ENCODE results near the gene TMEM184A. TPM values are rescaled to one million over a fixed set of nuclear protein-coding genes. Genes with fewer than 3 reads are reported as not detected.

TMEM184A gene
- total and polyA plus RNA-seq, 2 donors (not counting 3 experiments of a cell fraction or from before 2014, with no cell fraction given): 0.48 TPM; not detected in 1

DNA sequence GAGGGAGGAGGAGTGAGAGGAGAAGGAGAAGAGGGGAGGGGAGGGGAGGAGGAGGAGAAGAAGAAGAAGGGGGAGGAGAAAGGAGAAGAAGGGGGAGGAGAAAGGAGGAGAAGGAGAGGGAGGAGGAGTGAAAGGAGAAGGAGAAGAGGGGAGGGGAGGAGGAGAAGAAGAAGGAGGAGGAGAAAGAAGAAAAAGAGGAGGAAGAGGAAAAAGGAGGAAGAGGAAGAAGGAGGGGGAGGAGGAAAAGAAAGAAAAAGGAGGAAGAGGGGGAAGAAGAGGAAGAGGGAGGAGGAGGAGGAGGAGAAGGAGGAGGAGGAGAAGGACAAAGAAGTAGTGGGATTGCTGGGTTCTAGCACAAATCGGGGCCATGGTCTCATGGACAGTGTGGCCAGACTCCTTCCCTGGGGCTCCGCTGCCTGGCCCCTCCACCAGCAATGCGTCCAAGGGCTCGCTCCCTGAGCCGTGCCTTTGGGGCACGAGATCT lies 29.7 kb downstream of the TMEM184A start:
- Histone ChIP-seq H3K27ac (ENCODE audit: insufficient read depth, low read depth, low read length) (no peak overlapping the region), H3K79me2 (ENCODE audit: control insufficient read depth, insufficient read depth, low read length) (peaks cover 2% of the 10 kb centered on the region), H3K9me3 (replicated peaks; ENCODE audit: control insufficient read depth, insufficient read depth, low read length) (no peaks in the 10 kb centered on the region), H2AFZ (ENCODE audit: low read depth, low read length) (no peak overlapping the region), H3K9ac (replicated peaks; ENCODE audit: extremely low read depth, insufficient read depth, low read length) (no peak overlapping the region), H3K4me2 (ENCODE audit: insufficient read depth, low read length) (no peak overlapping the region), H4K20me1 (replicated peaks; ENCODE audit: control insufficient read depth, extremely low read depth, insufficient read depth, low read length) (no peaks in the 10 kb centered on the region), H3K27me3 (ENCODE audit: control insufficient read depth in 2 of 2, insufficient read depth in 2 of 2, low read length in 2 of 2) (peaks cover 7 to 11% of the 10 kb centered on the region in 2 experiments), H3K4me3 (replicated peaks in 1 of 3; ENCODE audit: insufficient read depth in 1 of 3, low read depth in 1 of 3, low read length in 3 of 3) (no peak overlapping the region), H3K36me3 (ENCODE audit: control insufficient read depth in 2 of 2, extremely low read depth in 1 of 2, insufficient read depth in 2 of 2, low read length in 2 of 2) (no peaks in the 10 kb centered on the region), H3K9me1 (replicated peaks; ENCODE audit: control insufficient read depth, extremely low read depth, insufficient read depth, low read length) (no peaks in the 10 kb centered on the region), H3K4me1 (ENCODE audit: control insufficient read depth, extremely low read depth, insufficient read depth, low read length) (no peaks in the 10 kb centered on the region)
- dilution Hi-C loops (cut with MboI; ENCODE audit: extremely low pct_ligation_motif_present, low sequenced_read_pairs) (no loop called here), intact Hi-C loops (cut with micrococcal nuclease) (loop anchor here (1.0 kb wide), 1 partner anchor 30 kb away; the partner anchor contains the start of gene TMEM184A)
- FAIRE-seq (no peak), DNase-seq (ENCODE audit: low read depth, low spot score) (no peak)
- TF ChIP-seq, protein P1, sequence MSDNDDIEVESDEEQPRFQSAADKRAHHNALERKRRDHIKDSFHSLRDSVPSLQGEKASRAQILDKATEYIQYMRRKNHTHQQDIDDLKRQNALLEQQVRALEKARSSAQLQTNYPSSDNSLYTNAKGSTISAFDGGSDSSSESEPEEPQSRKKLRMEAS (IDR thresholded peaks at IDR 0.05; ENCODE audit: insufficient read depth, insufficient read length): no peak
- ChIA-PET POLR2A (no interaction called here), CTCF (no interaction called here)
- BruUV-seq (replicated peaks): no TSS peak

DNA sequence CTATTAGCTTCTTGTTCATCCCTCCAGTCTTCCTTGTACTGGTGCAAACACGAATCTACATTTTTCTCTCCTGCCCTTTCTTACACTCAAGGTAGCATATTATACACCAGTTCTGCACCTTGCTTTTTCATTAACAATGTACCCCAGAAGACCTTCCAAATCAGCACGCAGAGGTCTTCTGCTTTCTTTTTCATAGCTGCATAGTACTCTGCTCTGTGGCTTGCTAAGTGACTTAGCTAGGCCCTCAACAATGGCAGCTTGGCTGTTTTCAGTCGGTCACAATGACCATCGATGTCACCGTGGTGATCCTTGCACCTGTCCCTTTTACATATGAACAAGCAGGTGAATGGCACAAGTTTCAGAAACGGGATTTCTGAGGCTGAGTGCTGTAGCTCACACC lies 30.6 kb downstream of the TMEM184A start:
- CTCF ChIA-PET: no interaction called here

More for the DNA sequence above, 30.6 kb downstream of the TMEM184A start:
- Histone ChIP-seq H3K27ac (ENCODE audit: insufficient read depth, low read depth, low read length) (no peak overlapping the region), H3K9ac (replicated peaks; ENCODE audit: extremely low read depth, insufficient read depth, low read length) (no peak overlapping the region), H3K79me2 (ENCODE audit: control insufficient read depth, insufficient read depth, low read length) (no peaks in the 10 kb centered on the region), H3K36me3 (ENCODE audit: control insufficient read depth in 2 of 2, extremely low read depth in 1 of 2, insufficient read depth in 2 of 2, low read length in 2 of 2) (no peaks in the 10 kb centered on the region), H3K4me3 (replicated peaks in 1 of 3; ENCODE audit: insufficient read depth in 1 of 3, low read depth in 1 of 3, low read length in 3 of 3) (no peak overlapping the region), H3K27me3 (ENCODE audit: control insufficient read depth in 2 of 2, insufficient read depth in 2 of 2, low read length in 2 of 2) (peaks cover 7 to 11% of the 10 kb centered on the region in 2 experiments), H3K4me2 (ENCODE audit: insufficient read depth, low read length) (no peak overlapping the region), H2AFZ (ENCODE audit: low read depth, low read length) (no peak overlapping the region), H3K4me1 (ENCODE audit: control insufficient read depth, extremely low read depth, insufficient read depth, low read length) (peaks cover 4% of the 10 kb centered on the region), H4K20me1 (replicated peaks; ENCODE audit: control insufficient read depth, extremely low read depth, insufficient read depth, low read length) (no peaks in the 10 kb centered on the region), H3K9me1 (replicated peaks; ENCODE audit: control insufficient read depth, extremely low read depth, insufficient read depth, low read length) (no peaks in the 10 kb centered on the region), H3K9me3 (replicated peaks; ENCODE audit: control insufficient read depth, insufficient read depth, low read length) (no peaks in the 10 kb centered on the region)
- POLR2A ChIA-PET: no interaction called here
- FAIRE-seq (no peak), DNase-seq (ENCODE audit: low read depth, low spot score) (no peak)
- no peak for TF ChIP-seq GATA2 (IDR thresholded peaks at IDR 0.05; ENCODE audit: insufficient read depth, insufficient read length, low read depth, low read length)
- TF ChIP-seq, protein P2, sequence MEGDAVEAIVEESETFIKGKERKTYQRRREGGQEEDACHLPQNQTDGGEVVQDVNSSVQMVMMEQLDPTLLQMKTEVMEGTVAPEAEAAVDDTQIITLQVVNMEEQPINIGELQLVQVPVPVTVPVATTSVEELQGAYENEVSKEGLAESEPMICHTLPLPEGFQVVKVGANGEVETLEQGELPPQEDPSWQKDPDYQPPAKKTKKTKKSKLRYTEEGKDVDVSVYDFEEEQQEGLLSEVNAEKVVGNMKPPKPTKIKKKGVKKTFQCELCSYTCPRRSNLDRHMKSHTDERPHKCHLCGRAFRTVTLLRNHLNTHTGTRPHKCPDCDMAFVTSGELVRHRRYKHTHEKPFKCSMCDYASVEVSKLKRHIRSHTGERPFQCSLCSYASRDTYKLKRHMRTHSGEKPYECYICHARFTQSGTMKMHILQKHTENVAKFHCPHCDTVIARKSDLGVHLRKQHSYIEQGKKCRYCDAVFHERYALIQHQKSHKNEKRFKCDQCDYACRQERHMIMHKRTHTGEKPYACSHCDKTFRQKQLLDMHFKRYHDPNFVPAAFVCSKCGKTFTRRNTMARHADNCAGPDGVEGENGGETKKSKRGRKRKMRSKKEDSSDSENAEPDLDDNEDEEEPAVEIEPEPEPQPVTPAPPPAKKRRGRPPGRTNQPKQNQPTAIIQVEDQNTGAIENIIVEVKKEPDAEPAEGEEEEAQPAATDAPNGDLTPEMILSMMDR (IDR thresholded peaks at IDR 0.05; ENCODE audit: extremely low read depth in 1 of 2, insufficient read depth in 1 of 2, low read depth in 1 of 2, low read length in 2 of 2): no peak
- no peak for TF ChIP-seq FOS (IDR thresholded peaks at IDR 0.05; ENCODE audit: borderline replicate concordance, insufficient read depth, low read length)
- TF ChIP-seq POLR2A (IDR thresholded peaks at IDR 0.05; ENCODE audit: low read depth, low read length): no peak
- TF ChIP-seq, protein P1 (IDR thresholded peaks at IDR 0.05; ENCODE audit: insufficient read depth, insufficient read length): no peak
- TF ChIP-seq MYC (IDR thresholded peaks at IDR 0.05; ENCODE audit: low read depth, low read length): no peak
- no peak for TF ChIP-seq POLR2AphosphoS5 (IDR thresholded peaks at IDR 0.05; ENCODE audit: insufficient read depth, low read depth, low read length)
- TF ChIP-seq EZH2 (IDR thresholded peaks at IDR 0.05; ENCODE audit: borderline replicate concordance, low read depth, low read length, severe bottlenecking): no peak
- TF ChIP-seq JUN (IDR thresholded peaks at IDR 0.05; ENCODE audit: borderline replicate concordance, insufficient read depth, insufficient read length, low read depth): no peak
- dilution Hi-C loops (cut with MboI; ENCODE audit: extremely low pct_ligation_motif_present, low sequenced_read_pairs) (no loop called here), intact Hi-C loops (cut with micrococcal nuclease) (no loop called here)
- no TSS peak for BruUV-seq (replicated peaks)

Data from endothelial cell of umbilical vein (primary cell).